Suprapubic skin (tissue), 4 donors: ENCODE data around the gene TPRKB. TPM values are rescaled to one million over a fixed set of nuclear protein-coding genes. Genes with fewer than 3 reads are reported as not detected.

ENCODE experiments used
- DNase-seq, 2 donors: peaks; one replicate each; pipeline ENCODE4 v3.0.0-alpha.2; 2019; ENCODE audit warnings: low spot score in 2 of 2
- H3K27ac ChIP-seq: fragments of 200-600 bp; sonication (generic); one replicate; pipeline ENCODE4 v1.5.1; 2019
- H3K27me3 ChIP-seq: fragments of 200-600 bp; sonication (generic); one replicate; pipeline ENCODE4 v1.5.1; 2019
- H3K36me3 ChIP-seq: fragments of 200-600 bp; sonication (generic); one replicate; pipeline ENCODE4 v1.5.1; 2019
- H3K4me1 ChIP-seq: fragments of 200-600 bp; sonication (generic); one replicate; pipeline ENCODE4 v1.5.1; 2019
- H3K4me3 ChIP-seq: fragments of 200-600 bp; sonication (generic); one replicate; pipeline ENCODE4 v1.5.1; 2019; ENCODE audit warnings: mild to moderate bottlenecking
- H3K9me3 ChIP-seq: fragments of 200-600 bp; sonication (generic); one replicate; pipeline ENCODE4 v1.5.1; 2019
- EP300 ChIP-seq: sonication (generic); formaldehyde crosslinking; IDR thresholded peaks from one replicate; pipeline ENCODE4 v1.6.1; 2017; ENCODE audit warnings: antibody characterized with exemption
- POLR2A ChIP-seq, 2 donors: fragments of 450-650 bp; IDR thresholded peaks; one replicate each; pipeline ENCODE4 v1.6.1; 2017; ENCODE audit warnings: antibody characterized with exemption in 2 of 2, mild to moderate bottlenecking in 2 of 2, moderate library complexity in 2 of 2
- POLR2AphosphoS5 ChIP-seq, 3 donors: sonication (generic); formaldehyde crosslinking; IDR thresholded peaks; one replicate each; pipeline ENCODE4 v1.6.1; 2017; ENCODE audit warnings: antibody characterized with exemption in 3 of 3
- WGBS: methylation state at CpG from one replicate; pipeline ENCODE4 v1.1.5; 2018; 5-methylcytosine and 5-hydroxymethylcytosine counted together
- total RNA-seq, 4 donors: library from RNA; depleted of rRNA; stranded (reverse); fragments of >200 nt; gene quantifications; one replicate each; pipeline ENCODE4 v1.1.0, GENCODE V29; 2016
- TF ChIP-seq, protein P1 (sequence below), 2 donors: fragments of 200-600 bp in 1 of 2; fragments of 450-650 bp in 1 of 2; sonication (generic) in 1 of 2; IDR thresholded peaks; one replicate each; pipeline ENCODE4 v1.5.1; 2016 to 2019; ENCODE audit warnings: antibody characterized with exemption in 2 of 2, mild to moderate bottlenecking in 1 of 2, moderate library complexity in 1 of 2

Gene TPRKB
- total RNA-seq, 4 donors from 2014 or later, result 19.2 to 32.2 (median 29.0) TPM

- H3K4me1 ChIP-seq, result no peaks in the 10 kb centered on the region
- H3K27ac ChIP-seq, result no peak overlapping the region
- no peaks in the 10 kb centered on the region for H3K27me3 ChIP-seq
- no peak for DNase-seq
- TF ChIP-seq EP300, result no peak
- no peak for TF ChIP-seq POLR2AphosphoS5 (IDR thresholded peaks at IDR 0.05)
- TF ChIP-seq, protein P1, sequence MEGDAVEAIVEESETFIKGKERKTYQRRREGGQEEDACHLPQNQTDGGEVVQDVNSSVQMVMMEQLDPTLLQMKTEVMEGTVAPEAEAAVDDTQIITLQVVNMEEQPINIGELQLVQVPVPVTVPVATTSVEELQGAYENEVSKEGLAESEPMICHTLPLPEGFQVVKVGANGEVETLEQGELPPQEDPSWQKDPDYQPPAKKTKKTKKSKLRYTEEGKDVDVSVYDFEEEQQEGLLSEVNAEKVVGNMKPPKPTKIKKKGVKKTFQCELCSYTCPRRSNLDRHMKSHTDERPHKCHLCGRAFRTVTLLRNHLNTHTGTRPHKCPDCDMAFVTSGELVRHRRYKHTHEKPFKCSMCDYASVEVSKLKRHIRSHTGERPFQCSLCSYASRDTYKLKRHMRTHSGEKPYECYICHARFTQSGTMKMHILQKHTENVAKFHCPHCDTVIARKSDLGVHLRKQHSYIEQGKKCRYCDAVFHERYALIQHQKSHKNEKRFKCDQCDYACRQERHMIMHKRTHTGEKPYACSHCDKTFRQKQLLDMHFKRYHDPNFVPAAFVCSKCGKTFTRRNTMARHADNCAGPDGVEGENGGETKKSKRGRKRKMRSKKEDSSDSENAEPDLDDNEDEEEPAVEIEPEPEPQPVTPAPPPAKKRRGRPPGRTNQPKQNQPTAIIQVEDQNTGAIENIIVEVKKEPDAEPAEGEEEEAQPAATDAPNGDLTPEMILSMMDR (IDR thresholded peaks at IDR 0.05), result no peak
- TF ChIP-seq POLR2A (IDR thresholded peaks at IDR 0.05), result no peak
- no peaks in the 10 kb centered on the region for H3K9me3 ChIP-seq
- no peak overlapping the region for H3K4me3 ChIP-seq
- peaks cover 56% of the 10 kb centered on the region for H3K36me3 ChIP-seq
- WGBS, result 79% methylated on average over 2 of the region's 2 CpGs
These were observed 12.2 kb upstream of the TPRKB start for GRCh38 chr2:73749314-73749713.

DNA sequence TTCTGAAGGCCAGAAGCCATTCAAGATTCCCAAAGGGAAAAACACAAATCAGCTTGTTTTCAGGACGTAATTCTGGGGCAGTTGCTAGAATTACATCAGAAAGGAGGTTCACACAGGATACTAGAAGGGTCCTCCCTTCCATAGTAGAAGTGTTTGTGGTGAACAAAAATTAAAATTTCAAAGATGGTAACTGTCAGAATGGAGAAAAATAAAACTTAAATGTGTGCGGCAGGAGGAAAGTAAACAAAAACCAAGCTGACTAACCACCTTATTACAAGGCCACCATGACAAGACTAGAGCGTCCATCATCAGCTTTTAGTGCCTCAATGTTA, 9.7 kb upstream of the TPRKB start:
- H3K4me3 ChIP-seq, result no peak overlapping the region
- H3K27ac ChIP-seq, result no peak overlapping the region
- no peaks in the 10 kb centered on the region for H3K9me3 ChIP-seq
- WGBS, result 88% methylated on average over 3 of the region's 3 CpGs
- peaks cover 40% of the 10 kb centered on the region for H3K36me3 ChIP-seq
- H3K27me3 ChIP-seq, result no peaks in the 10 kb centered on the region
- H3K4me1 ChIP-seq, result no peaks in the 10 kb centered on the region
- no peak for DNase-seq
- TF ChIP-seq, protein P1 (IDR thresholded peaks at IDR 0.05), result no peak
- no peak for TF ChIP-seq EP300

- no peaks in the 10 kb centered on the region for H3K4me1 ChIP-seq
- 83% methylated on average over 11 of the region's 11 CpGs for WGBS
- H3K27ac ChIP-seq, result no peak overlapping the region
- no peak overlapping the region for H3K4me3 ChIP-seq
- no peaks in the 10 kb centered on the region for H3K27me3 ChIP-seq
- no peak for DNase-seq
- H3K9me3 ChIP-seq, result no peaks in the 10 kb centered on the region
- TF ChIP-seq, protein P1 (IDR thresholded peaks at IDR 0.05), result no peak
- TF ChIP-seq POLR2A (IDR thresholded peaks at IDR 0.05) (no peak), EP300 (no peak), POLR2AphosphoS5 (IDR thresholded peaks at IDR 0.05) (no peak)
- peaks cover 34% of the 10 kb centered on the region for H3K36me3 ChIP-seq
These were observed 9.1 kb upstream of the TPRKB start for GRCh38 chr2:73746015-73746876.

DNA sequence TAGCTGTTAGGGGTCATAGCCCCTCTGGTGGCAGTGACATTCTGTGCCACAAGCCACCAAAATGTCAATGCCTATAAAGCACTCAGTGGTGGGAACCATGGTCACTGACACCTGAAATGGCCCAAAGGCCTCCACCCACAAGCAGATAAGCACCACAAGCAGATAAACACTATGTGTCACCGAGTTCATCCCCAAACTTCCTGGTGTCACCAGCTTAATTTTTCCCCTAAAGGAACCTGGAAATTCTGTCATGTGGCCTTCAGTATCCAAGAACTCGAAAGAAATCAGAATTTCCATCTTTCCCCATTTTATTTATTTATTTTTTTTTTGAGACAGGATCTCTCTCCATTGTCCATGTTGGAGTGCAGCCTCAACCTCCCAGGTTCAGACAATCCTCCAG, 3.6 kb upstream of the TPRKB start:
- Histone ChIP-seq H3K27ac (no peak overlapping the region), H3K27me3 (no peaks in the 10 kb centered on the region), H3K4me1 (peaks cover 23% of the 10 kb centered on the region), H3K4me3 (no peak overlapping the region), H3K9me3 (no peaks in the 10 kb centered on the region), H3K36me3 (peaks cover 6% of the 10 kb centered on the region)
- TF ChIP-seq EP300 (no peak), POLR2AphosphoS5 (IDR thresholded peaks at IDR 0.05) (no peak)
- TF ChIP-seq, protein P1 (IDR thresholded peaks at IDR 0.05), result no peak
- 88% methylated on average over 2 of the region's 2 CpGs for WGBS
- no peak for DNase-seq

DNA sequence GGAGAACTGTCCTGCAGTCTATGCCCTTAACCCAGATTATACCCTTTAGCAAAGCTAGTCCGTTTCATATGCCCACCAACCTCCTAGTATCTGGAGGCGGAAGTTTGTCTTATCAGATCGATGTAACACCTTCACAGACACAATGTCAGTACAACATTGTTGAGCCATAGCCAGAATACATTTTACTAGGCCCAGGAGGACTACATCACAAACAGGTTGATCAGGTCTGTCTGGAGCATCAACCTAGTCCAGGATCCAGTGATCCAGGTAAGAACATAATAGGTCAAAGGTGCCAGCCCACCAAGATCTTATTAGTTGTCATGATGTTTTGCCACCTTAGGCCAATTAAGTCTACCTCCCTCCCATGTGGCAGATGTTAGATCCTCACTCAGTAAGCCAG, 2.0 kb upstream of the TPRKB start:
- Histone ChIP-seq H3K27me3 (no peaks in the 10 kb centered on the region), H3K27ac (no peak overlapping the region), H3K4me1 (peaks cover 31% of the 10 kb centered on the region), H3K4me3 (no peak overlapping the region), H3K9me3 (no peaks in the 10 kb centered on the region), H3K36me3 (peaks cover 4% of the 10 kb centered on the region)
- TF ChIP-seq EP300 (no peak), POLR2A (IDR thresholded peaks at IDR 0.05) (no peak), POLR2AphosphoS5 (IDR thresholded peaks at IDR 0.05) (no peak)
- TF ChIP-seq, protein P1 (IDR thresholded peaks at IDR 0.05), result no peak
- 80% methylated on average over 3 of the region's 3 CpGs for WGBS
- no peak for DNase-seq
